Measurements from ENCODE around the gene HIVEP2.
A peak's percentile ranks its signal among the peaks of the same experiment; 100 is the strongest.

HIVEP2 gene

GRCh38 chr6:142845143-142845571 lies 99.8 kb downstream of the HIVEP2 start:
- H3K36me3 ChIP-seq (ENCODE audit: insufficient read depth, low read depth, low read length), result no peaks in the 10 kb centered on the region
- H3K27ac ChIP-seq (ENCODE audit: low read length), result no peak overlapping the region
- H3K4me1 ChIP-seq (ENCODE audit: insufficient read depth, low read length), result peaks cover 42% of the 10 kb centered on the region
- H3K4me3 ChIP-seq (ENCODE audit: low read length), result peak overlapping the region; percentile 38; the same call in 1 of the 2 replicates
- no peak overlapping the region; the same call in 1 of the 2 replicates for H3K9ac ChIP-seq (ENCODE audit: low read depth, low read length)
- H3K27me3 ChIP-seq (ENCODE audit: insufficient read depth, low read length), result no peaks in the 10 kb centered on the region
- no peaks in the 10 kb centered on the region for H3K9me3 ChIP-seq (ENCODE audit: insufficient read depth, low read depth, low read length)

- Histone ChIP-seq H3K27ac (ENCODE audit: low read length) (no peak overlapping the region), H3K9ac (ENCODE audit: low read depth, low read length) (no peak overlapping the region), H3K36me3 (ENCODE audit: insufficient read depth, low read depth, low read length) (no peaks in the 10 kb centered on the region), H3K27me3 (ENCODE audit: insufficient read depth, low read length) (no peaks in the 10 kb centered on the region), H3K4me1 (ENCODE audit: insufficient read depth, low read length) (peaks cover 47% of the 10 kb centered on the region), H3K4me3 (ENCODE audit: low read length) (no peak overlapping the region), H3K9me3 (ENCODE audit: insufficient read depth, low read depth, low read length) (no peaks in the 10 kb centered on the region)
These were observed 100.8 kb downstream of the HIVEP2 start for GRCh38 chr6:142844065-142844755.

GRCh38 chr6:142843361-142843760 lies 101.6 kb downstream of the HIVEP2 start:
- Histone ChIP-seq H3K9ac (ENCODE audit: low read depth, low read length) (no peak overlapping the region), H3K36me3 (ENCODE audit: insufficient read depth, low read depth, low read length) (no peaks in the 10 kb centered on the region), H3K4me1 (ENCODE audit: insufficient read depth, low read length) (peaks cover 47% of the 10 kb centered on the region), H3K27me3 (ENCODE audit: insufficient read depth, low read length) (no peaks in the 10 kb centered on the region), H3K4me3 (ENCODE audit: low read length) (no peak overlapping the region), H3K27ac (ENCODE audit: low read length) (no peak overlapping the region), H3K9me3 (ENCODE audit: insufficient read depth, low read depth, low read length) (no peaks in the 10 kb centered on the region)

GRCh38 chr6:142842418-142843261 lies 102.3 kb downstream of the HIVEP2 start:
- H3K4me1 ChIP-seq (ENCODE audit: insufficient read depth, low read length), result peaks cover 47% of the 10 kb centered on the region
- H3K27me3 ChIP-seq (ENCODE audit: insufficient read depth, low read length), result no peaks in the 10 kb centered on the region
- no peak overlapping the region; the same call in 1 of the 2 replicates for H3K4me3 ChIP-seq (ENCODE audit: low read length)
- no peak overlapping the region for H3K27ac ChIP-seq (ENCODE audit: low read length)
- no peaks in the 10 kb centered on the region for H3K36me3 ChIP-seq (ENCODE audit: insufficient read depth, low read depth, low read length)
- H3K9ac ChIP-seq (ENCODE audit: low read depth, low read length), result no peak overlapping the region
- H3K9me3 ChIP-seq (ENCODE audit: insufficient read depth, low read depth, low read length), result no peaks in the 10 kb centered on the region

- no peaks in the 10 kb centered on the region for H3K36me3 ChIP-seq (ENCODE audit: insufficient read depth, low read depth, low read length)
- no peak overlapping the region; the same call in 1 of the 2 replicates for H3K4me3 ChIP-seq (ENCODE audit: low read length)
- peaks cover 43% of the 10 kb centered on the region for H3K4me1 ChIP-seq (ENCODE audit: insufficient read depth, low read length)
- H3K27me3 ChIP-seq (ENCODE audit: insufficient read depth, low read length), result no peaks in the 10 kb centered on the region
- H3K27ac ChIP-seq (ENCODE audit: low read length), result no peak overlapping the region
- no peak overlapping the region for H3K9ac ChIP-seq (ENCODE audit: low read depth, low read length)
- no peaks in the 10 kb centered on the region for H3K9me3 ChIP-seq (ENCODE audit: insufficient read depth, low read depth, low read length)
These were observed 103.1 kb downstream of the HIVEP2 start for GRCh38 chr6:142841915-142842314.

GRCh38 chr6:142839686-142840040 lies 105.3 kb downstream of the HIVEP2 start:
- Histone ChIP-seq H3K36me3 (ENCODE audit: insufficient read depth, low read depth, low read length) (no peaks in the 10 kb centered on the region), H3K4me3 (ENCODE audit: low read length) (no peak overlapping the region), H3K27ac (ENCODE audit: low read length) (no peak overlapping the region), H3K9me3 (ENCODE audit: insufficient read depth, low read depth, low read length) (no peaks in the 10 kb centered on the region), H3K27me3 (ENCODE audit: insufficient read depth, low read length) (no peaks in the 10 kb centered on the region), H3K9ac (ENCODE audit: low read depth, low read length) (no peak overlapping the region), H3K4me1 (ENCODE audit: insufficient read depth, low read length) (peaks cover 24% of the 10 kb centered on the region)

GRCh38 chr6:142838821-142839685 lies 105.9 kb downstream of the HIVEP2 start:
- H3K36me3 ChIP-seq (ENCODE audit: insufficient read depth, low read depth, low read length), result no peaks in the 10 kb centered on the region
- H3K27me3 ChIP-seq (ENCODE audit: insufficient read depth, low read length), result no peaks in the 10 kb centered on the region
- no peak overlapping the region for H3K27ac ChIP-seq (ENCODE audit: low read length)
- peaks cover 23% of the 10 kb centered on the region for H3K4me1 ChIP-seq (ENCODE audit: insufficient read depth, low read length)
- no peak overlapping the region for H3K9ac ChIP-seq (ENCODE audit: low read depth, low read length)
- H3K9me3 ChIP-seq (ENCODE audit: insufficient read depth, low read depth, low read length), result no peaks in the 10 kb centered on the region
- H3K4me3 ChIP-seq (ENCODE audit: low read length), result no peak overlapping the region

GRCh38 chr6:142835787-142836535 lies 109.0 kb downstream of the HIVEP2 start:
- Histone ChIP-seq H3K9me3 (ENCODE audit: insufficient read depth, low read depth, low read length) (no peaks in the 10 kb centered on the region), H3K4me1 (ENCODE audit: insufficient read depth, low read length) (0 out of 2 replicates have a peak, but pooled peaks cover 5% of the 10 kb centered on the region), H3K27ac (ENCODE audit: low read length) (no peak overlapping the region), H3K27me3 (ENCODE audit: insufficient read depth, low read length) (no peaks in the 10 kb centered on the region), H3K36me3 (ENCODE audit: insufficient read depth, low read depth, low read length) (no peaks in the 10 kb centered on the region), H3K4me3 (ENCODE audit: low read length) (no peak overlapping the region), H3K9ac (ENCODE audit: low read depth, low read length) (no peak overlapping the region)

- Histone ChIP-seq H3K9ac (ENCODE audit: low read depth, low read length) (no peak overlapping the region), H3K27ac (ENCODE audit: low read length) (no peak overlapping the region), H3K36me3 (ENCODE audit: insufficient read depth, low read depth, low read length) (no peaks in the 10 kb centered on the region), H3K27me3 (ENCODE audit: insufficient read depth, low read length) (no peaks in the 10 kb centered on the region), H3K9me3 (ENCODE audit: insufficient read depth, low read depth, low read length) (no peaks in the 10 kb centered on the region), H3K4me1 (ENCODE audit: insufficient read depth, low read length) (0 out of 2 replicates have a peak, but pooled peaks cover 5% of the 10 kb centered on the region), H3K4me3 (ENCODE audit: low read length) (no peak overlapping the region)
These were observed 110.1 kb downstream of the HIVEP2 start for GRCh38 chr6:142834853-142835252.

GRCh38 chr6:142833798-142834197 lies 111.2 kb downstream of the HIVEP2 start:
- H3K36me3 ChIP-seq (ENCODE audit: insufficient read depth, low read depth, low read length), result no peaks in the 10 kb centered on the region
- no peaks in the 10 kb centered on the region for H3K9me3 ChIP-seq (ENCODE audit: insufficient read depth, low read depth, low read length)
- H3K4me1 ChIP-seq (ENCODE audit: insufficient read depth, low read length), result no peaks in the 10 kb centered on the region
- no peaks in the 10 kb centered on the region for H3K27me3 ChIP-seq (ENCODE audit: insufficient read depth, low read length)
- no peak overlapping the region for H3K27ac ChIP-seq (ENCODE audit: low read length)
- H3K4me3 ChIP-seq (ENCODE audit: low read length), result no peak overlapping the region
- H3K9ac ChIP-seq (ENCODE audit: low read depth, low read length), result no peak overlapping the region

- H3K4me3 ChIP-seq (ENCODE audit: low read length), result no peak overlapping the region
- H3K9ac ChIP-seq (ENCODE audit: low read depth, low read length), result no peak overlapping the region
- H3K27me3 ChIP-seq (ENCODE audit: insufficient read depth, low read length), result no peaks in the 10 kb centered on the region
- H3K4me1 ChIP-seq (ENCODE audit: insufficient read depth, low read length), result no peaks in the 10 kb centered on the region
- no peak overlapping the region for H3K27ac ChIP-seq (ENCODE audit: low read length)
- H3K9me3 ChIP-seq (ENCODE audit: insufficient read depth, low read depth, low read length), result no peaks in the 10 kb centered on the region
- no peaks in the 10 kb centered on the region for H3K36me3 ChIP-seq (ENCODE audit: insufficient read depth, low read depth, low read length)
These were observed 111.9 kb downstream of the HIVEP2 start for GRCh38 chr6:142833054-142833453.

Measured in iPS-20b (cell line).